Measurements from ENCODE around the gene SPATS2L.

Gene SPATS2L

DNA sequence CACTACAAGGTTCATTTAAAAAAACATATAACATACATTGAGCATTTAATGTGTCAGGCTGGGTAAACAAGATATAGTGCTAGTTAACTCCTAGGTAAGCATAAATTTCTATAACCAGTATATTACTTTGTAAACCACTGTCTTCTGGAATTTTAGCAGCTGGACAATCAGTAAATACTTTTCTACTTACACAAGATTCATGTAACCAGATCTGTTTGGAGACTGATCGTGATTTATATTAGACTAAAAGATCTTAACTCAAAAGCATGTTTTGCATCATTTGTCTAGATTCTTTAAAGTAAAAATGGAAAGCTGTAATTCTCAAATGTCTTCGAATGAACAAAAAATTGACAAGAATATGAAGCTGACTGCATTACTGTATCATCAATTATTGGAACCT is 218.6 kb downstream of the SPATS2L start:
- DNase-seq, result no peak

GRCh38 chr2:200525551-200525881 is 219.0 kb downstream of the SPATS2L start:
- no peak for DNase-seq

DNA sequence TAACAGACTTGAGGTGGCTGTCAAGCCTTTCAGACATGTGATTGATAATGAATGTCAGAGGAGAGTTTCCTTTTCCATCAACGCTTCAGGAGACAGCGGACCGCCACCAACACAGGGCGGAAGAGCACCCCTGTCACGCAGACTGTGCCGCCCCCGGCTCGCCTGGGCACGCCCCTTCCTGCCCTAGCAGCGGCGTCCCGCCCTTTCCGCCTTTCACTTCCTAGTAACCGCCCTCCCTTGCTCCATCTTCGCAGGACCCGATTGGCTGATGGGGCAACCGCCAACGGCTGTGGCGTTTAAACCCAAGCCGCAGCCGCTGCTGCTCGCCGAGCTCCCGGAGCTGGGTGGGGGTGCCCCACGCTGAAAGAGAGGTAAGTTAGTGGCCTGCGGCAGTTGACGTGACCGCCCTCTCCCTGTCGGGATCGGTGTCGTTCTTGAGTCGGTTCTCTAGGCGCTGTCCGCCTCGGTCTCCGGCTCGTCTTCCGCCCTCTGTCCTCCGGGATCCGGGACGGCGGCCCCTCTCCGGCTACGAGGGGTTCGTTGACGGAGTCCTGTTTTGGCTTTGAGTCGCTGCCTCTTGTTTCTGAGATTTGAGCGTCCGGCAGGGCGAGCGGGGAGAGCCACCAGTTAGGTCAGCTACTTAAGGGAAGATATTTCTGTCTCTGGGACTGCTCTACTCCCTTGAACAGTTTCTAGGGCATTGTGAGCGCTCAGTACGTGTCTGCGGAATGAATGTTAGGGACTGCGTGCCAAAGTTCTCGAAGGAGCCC is 219.6 kb downstream of the SPATS2L start, which contains the start of gene SGO2:
Gene SGO2, plus strand, starts transcription at position 326 of the 770 bp plus-strand sequence. CDS start 6,769 bp downstream, outside the sequence.
- peak; percentile 87 for DNase-seq

- no peak for DNase-seq
These were observed 221.7 kb downstream of the SPATS2L start for GRCh38 chr2:200528228-200528627.

Measured in NCI-H2029 treated with DMSO at 0.1 percent for 48 hours (cell line).